Measurements from ENCODE around the gene CYSLTR2.

Gene CYSLTR2, protein sequence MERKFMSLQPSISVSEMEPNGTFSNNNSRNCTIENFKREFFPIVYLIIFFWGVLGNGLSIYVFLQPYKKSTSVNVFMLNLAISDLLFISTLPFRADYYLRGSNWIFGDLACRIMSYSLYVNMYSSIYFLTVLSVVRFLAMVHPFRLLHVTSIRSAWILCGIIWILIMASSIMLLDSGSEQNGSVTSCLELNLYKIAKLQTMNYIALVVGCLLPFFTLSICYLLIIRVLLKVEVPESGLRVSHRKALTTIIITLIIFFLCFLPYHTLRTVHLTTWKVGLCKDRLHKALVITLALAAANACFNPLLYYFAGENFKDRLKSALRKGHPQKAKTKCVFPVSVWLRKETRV

DNA sequence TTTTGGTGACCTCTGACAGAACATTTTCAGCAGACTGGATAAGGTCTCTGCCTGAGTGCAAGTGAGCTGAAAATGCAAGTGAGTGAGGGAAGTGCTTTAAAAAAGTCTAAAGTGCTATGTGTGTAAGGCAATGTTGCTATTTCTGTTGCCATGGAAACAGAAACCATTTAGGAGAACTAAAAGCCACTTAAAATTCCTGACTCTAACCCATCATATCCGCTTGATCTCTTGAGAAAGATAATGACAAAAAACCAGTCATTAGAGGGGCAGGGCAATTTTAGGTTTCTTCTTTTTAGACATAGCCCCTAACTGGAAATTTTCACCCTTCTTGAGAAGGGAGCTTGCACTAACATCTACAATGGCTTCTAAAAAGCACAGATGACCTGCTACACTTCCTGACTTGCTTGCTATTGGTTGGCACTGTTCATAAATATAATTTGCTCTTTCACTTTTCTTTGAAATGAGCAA lies at the start of gene CYSLTR2:
TSS of gene CYSLTR2 (plus strand) at position 458 of the 468 bp plus-strand sequence. CDS start 52,889 bp downstream, outside the sequence.
- Histone ChIP-seq H3K9me2 (ENCODE audit: low read depth, low read length) (no peaks in the 10 kb centered on the region), H3K27ac (ENCODE audit: low read depth, low read length, poor library complexity, severe bottlenecking) (no peak within 1 kb of the TSS), H3K9ac (ENCODE audit: low read length) (no peak within 1 kb of the TSS), H3K4me2 (ENCODE audit: low read length) (no peak within 1 kb of the TSS), H4K20me1 (ENCODE audit: insufficient read depth, low read length) (no peaks in the 10 kb centered on the region), H3K4me1 (ENCODE audit: insufficient read depth, low read length, severe bottlenecking) (no peaks in the 10 kb centered on the region), H3K9me3 (ENCODE audit: low read length) (no peaks in the 10 kb centered on the region), H3K4me3 (ENCODE audit: low read depth, low read length, poor library complexity, severe bottlenecking) (no peak within 1 kb of the TSS), H3K27me3 (ENCODE audit: insufficient read depth, low read length) (no peaks in the 10 kb centered on the region), H2AFZ (ENCODE audit: low read length) (no peak within 1 kb of the TSS), H3K79me2 (ENCODE audit: insufficient read depth, low read length) (no peaks in the 10 kb centered on the region), H3K36me3 (ENCODE audit: insufficient read depth, low read length) (no peaks in the 10 kb centered on the region), H3F3A (ENCODE audit: insufficient read depth, low read length) (no peaks in the 10 kb centered on the region)
- TF ChIP-seq, protein P1, sequence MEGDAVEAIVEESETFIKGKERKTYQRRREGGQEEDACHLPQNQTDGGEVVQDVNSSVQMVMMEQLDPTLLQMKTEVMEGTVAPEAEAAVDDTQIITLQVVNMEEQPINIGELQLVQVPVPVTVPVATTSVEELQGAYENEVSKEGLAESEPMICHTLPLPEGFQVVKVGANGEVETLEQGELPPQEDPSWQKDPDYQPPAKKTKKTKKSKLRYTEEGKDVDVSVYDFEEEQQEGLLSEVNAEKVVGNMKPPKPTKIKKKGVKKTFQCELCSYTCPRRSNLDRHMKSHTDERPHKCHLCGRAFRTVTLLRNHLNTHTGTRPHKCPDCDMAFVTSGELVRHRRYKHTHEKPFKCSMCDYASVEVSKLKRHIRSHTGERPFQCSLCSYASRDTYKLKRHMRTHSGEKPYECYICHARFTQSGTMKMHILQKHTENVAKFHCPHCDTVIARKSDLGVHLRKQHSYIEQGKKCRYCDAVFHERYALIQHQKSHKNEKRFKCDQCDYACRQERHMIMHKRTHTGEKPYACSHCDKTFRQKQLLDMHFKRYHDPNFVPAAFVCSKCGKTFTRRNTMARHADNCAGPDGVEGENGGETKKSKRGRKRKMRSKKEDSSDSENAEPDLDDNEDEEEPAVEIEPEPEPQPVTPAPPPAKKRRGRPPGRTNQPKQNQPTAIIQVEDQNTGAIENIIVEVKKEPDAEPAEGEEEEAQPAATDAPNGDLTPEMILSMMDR (IDR thresholded peaks at IDR 0.05; ENCODE audit: low read length) = no peak
- no peak for TF ChIP-seq EZH2 (IDR thresholded peaks at IDR 0.05; ENCODE audit: borderline replicate concordance, low read length)

DNA sequence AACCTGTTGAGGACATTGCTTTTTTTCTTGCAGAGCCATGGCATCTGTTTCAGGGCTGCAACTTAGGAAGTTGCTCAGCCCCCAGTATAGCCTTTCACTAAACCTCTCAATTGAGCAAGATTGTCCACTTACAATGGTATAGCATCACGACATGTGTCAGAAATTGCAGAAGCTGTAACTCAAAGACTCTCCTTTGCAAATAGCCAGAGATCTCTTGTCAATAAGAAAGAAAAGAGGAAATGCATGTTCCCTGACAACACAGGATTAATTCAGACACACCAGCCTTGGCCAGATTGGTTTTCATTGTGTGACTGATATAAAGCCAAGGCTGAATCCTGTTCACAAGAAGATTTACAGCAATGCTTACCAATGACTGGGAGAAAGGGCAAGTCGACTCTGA lies 38.7 kb upstream of the CYSLTR2 start:
- Histone ChIP-seq H3K9me2 (ENCODE audit: low read depth, low read length) (no peaks in the 10 kb centered on the region), H3F3A (ENCODE audit: insufficient read depth, low read length) (no peaks in the 10 kb centered on the region), H3K27ac (ENCODE audit: low read depth, low read length, poor library complexity, severe bottlenecking) (no peak overlapping the region), H3K79me2 (ENCODE audit: insufficient read depth, low read length) (no peaks in the 10 kb centered on the region), H3K9ac (ENCODE audit: low read length) (no peak overlapping the region), H3K36me3 (ENCODE audit: insufficient read depth, low read length) (no peaks in the 10 kb centered on the region), H3K4me3 (ENCODE audit: low read depth, low read length, poor library complexity, severe bottlenecking) (no peak overlapping the region), H4K20me1 (ENCODE audit: insufficient read depth, low read length) (no peaks in the 10 kb centered on the region), H3K4me2 (ENCODE audit: low read length) (no peak overlapping the region), H3K9me3 (ENCODE audit: low read length) (no peaks in the 10 kb centered on the region; the same call in 1 of the 2 replicates), H3K4me1 (ENCODE audit: insufficient read depth, low read length, severe bottlenecking) (no peaks in the 10 kb centered on the region), H2AFZ (ENCODE audit: low read length) (no peak overlapping the region), H3K27me3 (ENCODE audit: insufficient read depth, low read length) (no peaks in the 10 kb centered on the region)
- no peak for TF ChIP-seq EZH2 (IDR thresholded peaks at IDR 0.05; ENCODE audit: borderline replicate concordance, low read length)
- TF ChIP-seq, protein P1 (IDR thresholded peaks at IDR 0.05; ENCODE audit: low read length) = no peak

DNA sequence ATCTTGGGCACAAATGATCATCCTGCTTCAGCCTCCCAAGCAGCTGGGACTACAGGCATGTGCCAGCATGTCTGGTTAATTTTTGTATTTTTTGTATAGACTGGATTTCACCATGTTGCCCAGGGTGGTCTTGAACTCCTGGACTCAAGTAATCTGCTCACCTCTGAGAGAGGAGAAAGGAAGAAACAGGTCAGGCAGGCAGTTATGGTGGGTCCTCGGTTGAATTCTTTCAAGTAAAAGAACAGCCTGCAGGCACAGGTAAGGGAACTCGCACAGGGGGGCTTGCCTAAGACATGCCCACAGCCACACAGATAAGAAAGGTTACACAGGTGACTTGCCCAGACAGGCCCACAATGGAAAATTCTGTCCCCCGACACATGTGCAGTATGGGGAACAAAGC lies 34.8 kb upstream of the CYSLTR2 start:
- H3F3A ChIP-seq (ENCODE audit: insufficient read depth, low read length) = no peaks in the 10 kb centered on the region
- H3K27me3 ChIP-seq (ENCODE audit: insufficient read depth, low read length) = no peaks in the 10 kb centered on the region
- no peak for TF ChIP-seq EZH2 (IDR thresholded peaks at IDR 0.05; ENCODE audit: borderline replicate concordance, low read length)
- TF ChIP-seq, protein P1 (IDR thresholded peaks at IDR 0.05; ENCODE audit: low read length) = no peak

More for the DNA sequence above, 34.8 kb upstream of the CYSLTR2 start:
- H3K9me2 ChIP-seq (ENCODE audit: low read depth, low read length) = no peaks in the 10 kb centered on the region
- H3K36me3 ChIP-seq (ENCODE audit: insufficient read depth, low read length) = no peaks in the 10 kb centered on the region
- H3K79me2 ChIP-seq (ENCODE audit: insufficient read depth, low read length) = no peaks in the 10 kb centered on the region
- H3K4me2 ChIP-seq (ENCODE audit: low read length) = no peak overlapping the region
- H2AFZ ChIP-seq (ENCODE audit: low read length) = no peak overlapping the region
- no peak overlapping the region for H3K4me3 ChIP-seq (ENCODE audit: low read depth, low read length, poor library complexity, severe bottlenecking)
- H3K27ac ChIP-seq (ENCODE audit: low read depth, low read length, poor library complexity, severe bottlenecking) = no peak overlapping the region
- H3K4me1 ChIP-seq (ENCODE audit: insufficient read depth, low read length, severe bottlenecking) = no peaks in the 10 kb centered on the region
- no peak overlapping the region for H3K9ac ChIP-seq (ENCODE audit: low read length)
- no peaks in the 10 kb centered on the region for H4K20me1 ChIP-seq (ENCODE audit: insufficient read depth, low read length)
- H3K9me3 ChIP-seq (ENCODE audit: low read length) = no peaks in the 10 kb centered on the region; the same call in none of the 2 replicates
